ENCODE results near the gene LHFPL3. TPM values are rescaled to one million over a fixed set of nuclear protein-coding genes. Genes with fewer than 3 reads are reported as not detected.

LHFPL3 gene
- polyA plus RNA-seq, 1 donor from 2014 or later, result 5.6 TPM

- H2AFZ ChIP-seq (ENCODE audit: low read depth, low read length), result no peak overlapping the region
- no peaks in the 10 kb centered on the region for H3K79me2 ChIP-seq (replicated peaks; ENCODE audit: insufficient read depth, low read length)
- no peaks in the 10 kb centered on the region for H3K9me2 ChIP-seq (ENCODE audit: insufficient read depth, low read length)
- no peak overlapping the region for H3K4me2 ChIP-seq (ENCODE audit: low read length)
- H3K9me3 ChIP-seq (ENCODE audit: low read length), result no peaks in the 10 kb centered on the region
- no peak overlapping the region for H3K27ac ChIP-seq (ENCODE audit: low read length)
- no peak overlapping the region for H3K4me3 ChIP-seq (ENCODE audit: low read length)
- H3F3A ChIP-seq (ENCODE audit: insufficient read depth, low read length, poor library complexity, severe bottlenecking), result no peaks in the 10 kb centered on the region
- no peak overlapping the region for H3K9ac ChIP-seq (ENCODE audit: low read length)
- no peaks in the 10 kb centered on the region for H3K36me3 ChIP-seq (ENCODE audit: insufficient read depth, low read length)
- no peaks in the 10 kb centered on the region for H4K20me1 ChIP-seq (ENCODE audit: insufficient read depth)
- H3K27me3 ChIP-seq (ENCODE audit: insufficient read depth, low read depth, low read length), result no peaks in the 10 kb centered on the region
- no peak for TF ChIP-seq POLR2AphosphoS5 (IDR thresholded peaks at IDR 0.05)
- no peak for TF ChIP-seq TAF1 (IDR thresholded peaks at IDR 0.05; ENCODE audit: low read depth)
- no peak for TF ChIP-seq REST (IDR thresholded peaks at IDR 0.05; ENCODE audit: borderline replicate concordance)
- TF ChIP-seq EP300 (conservative IDR thresholded peaks at IDR 0.05; ENCODE audit: poor library complexity, severe bottlenecking), result no peak
- TF ChIP-seq RAD21 (conservative IDR thresholded peaks at IDR 0.05), result no peak
Observed at GRCh38 chr7:104767826-104768536, 439.6 kb downstream of the LHFPL3 start.

- Histone ChIP-seq H3K27ac (ENCODE audit: low read length) (peak overlapping the region; percentile 24), H4K20me1 (ENCODE audit: insufficient read depth) (no peaks in the 10 kb centered on the region), H3K79me2 (replicated peaks; ENCODE audit: insufficient read depth, low read length) (no peaks in the 10 kb centered on the region), H2AFZ (ENCODE audit: low read depth, low read length) (peak overlapping the region; percentile 4), H3K4me3 (ENCODE audit: low read length) (peak overlapping the region; percentile 50), H3F3A (ENCODE audit: insufficient read depth, low read length, poor library complexity, severe bottlenecking) (no peaks in the 10 kb centered on the region), H3K36me3 (ENCODE audit: insufficient read depth, low read length) (no peaks in the 10 kb centered on the region), H3K27me3 (ENCODE audit: insufficient read depth, low read depth, low read length) (no peaks in the 10 kb centered on the region), H3K9ac (ENCODE audit: low read length) (peak overlapping the region; percentile 50), H3K9me2 (ENCODE audit: insufficient read depth, low read length) (no peaks in the 10 kb centered on the region), H3K4me2 (ENCODE audit: low read length) (peak overlapping the region; percentile 13), H3K9me3 (ENCODE audit: low read length) (no peaks in the 10 kb centered on the region)
- no peak for TF ChIP-seq EP300 (conservative IDR thresholded peaks at IDR 0.05; ENCODE audit: poor library complexity, severe bottlenecking)
- peak; percentile 21 for TF ChIP-seq SMC3 (conservative IDR thresholded peaks at IDR 0.05; ENCODE audit: poor library complexity)
- no peak for TF ChIP-seq EZH2 (IDR thresholded peaks at IDR 0.05; ENCODE audit: borderline replicate concordance, insufficient read depth, low read length, poor library complexity, severe bottlenecking)
- TF ChIP-seq TAF1 (IDR thresholded peaks at IDR 0.05; ENCODE audit: low read depth), result no peak
- TF ChIP-seq REST (IDR thresholded peaks at IDR 0.05; ENCODE audit: borderline replicate concordance), result peak; percentile 49
- TF ChIP-seq POLR2AphosphoS5 (IDR thresholded peaks at IDR 0.05), result peak; percentile 88
- no peak for TF ChIP-seq MXI1 (conservative IDR thresholded peaks at IDR 0.05; ENCODE audit: poor library complexity, severe bottlenecking)
- TF ChIP-seq CTCF (IDR thresholded peaks at IDR 0.05; ENCODE audit: poor library complexity, severe bottlenecking), result peak; percentile 21
- peak; percentile 25 for TF ChIP-seq RAD21 (conservative IDR thresholded peaks at IDR 0.05)
Observed at GRCh38 chr7:104772405-104773345, 444.3 kb downstream of the LHFPL3 start.
